ENCODE results near the gene COL1A2. TPM values are rescaled to one million over a fixed set of nuclear protein-coding genes. Genes with fewer than 3 reads are reported as not detected.

COL1A2 gene
- total RNA-seq, 2 donors from 2014 or later, result 67.0 to 228 TPM

DNA sequence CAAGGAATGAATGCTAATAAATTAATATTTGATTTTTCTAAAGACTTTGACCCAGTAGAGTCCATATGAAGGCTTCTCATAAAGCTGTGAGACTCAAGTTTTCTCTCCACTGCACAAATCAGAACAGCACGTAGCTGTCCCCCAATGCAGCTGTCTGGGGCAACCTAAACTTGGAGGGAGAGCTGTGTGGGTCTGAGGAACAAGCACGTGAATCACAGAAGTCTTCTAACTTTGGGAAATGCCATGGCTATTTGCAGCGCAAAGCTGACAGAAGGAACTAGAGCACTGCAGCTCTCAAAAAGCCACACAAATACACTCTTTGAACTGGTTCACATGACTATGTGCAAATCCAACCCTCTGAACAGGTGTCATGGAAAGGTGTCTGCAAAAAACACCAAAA, 47.9 kb downstream of the COL1A2 start:
- no peaks in the 10 kb centered on the region for H3K4me1 ChIP-seq
- H3K9me3 ChIP-seq, result no peaks in the 10 kb centered on the region
- no peaks in the 10 kb centered on the region for H3K36me3 ChIP-seq
- TF ChIP-seq, protein P1, sequence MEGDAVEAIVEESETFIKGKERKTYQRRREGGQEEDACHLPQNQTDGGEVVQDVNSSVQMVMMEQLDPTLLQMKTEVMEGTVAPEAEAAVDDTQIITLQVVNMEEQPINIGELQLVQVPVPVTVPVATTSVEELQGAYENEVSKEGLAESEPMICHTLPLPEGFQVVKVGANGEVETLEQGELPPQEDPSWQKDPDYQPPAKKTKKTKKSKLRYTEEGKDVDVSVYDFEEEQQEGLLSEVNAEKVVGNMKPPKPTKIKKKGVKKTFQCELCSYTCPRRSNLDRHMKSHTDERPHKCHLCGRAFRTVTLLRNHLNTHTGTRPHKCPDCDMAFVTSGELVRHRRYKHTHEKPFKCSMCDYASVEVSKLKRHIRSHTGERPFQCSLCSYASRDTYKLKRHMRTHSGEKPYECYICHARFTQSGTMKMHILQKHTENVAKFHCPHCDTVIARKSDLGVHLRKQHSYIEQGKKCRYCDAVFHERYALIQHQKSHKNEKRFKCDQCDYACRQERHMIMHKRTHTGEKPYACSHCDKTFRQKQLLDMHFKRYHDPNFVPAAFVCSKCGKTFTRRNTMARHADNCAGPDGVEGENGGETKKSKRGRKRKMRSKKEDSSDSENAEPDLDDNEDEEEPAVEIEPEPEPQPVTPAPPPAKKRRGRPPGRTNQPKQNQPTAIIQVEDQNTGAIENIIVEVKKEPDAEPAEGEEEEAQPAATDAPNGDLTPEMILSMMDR (IDR thresholded peaks at IDR 0.05), result no peak
- no peak for DNase-seq (ENCODE audit: low spot score)
- H3K27me3 ChIP-seq, result no peaks in the 10 kb centered on the region
- H3K4me3 ChIP-seq, result no peak overlapping the region
- no peak overlapping the region for H3K27ac ChIP-seq

DNA sequence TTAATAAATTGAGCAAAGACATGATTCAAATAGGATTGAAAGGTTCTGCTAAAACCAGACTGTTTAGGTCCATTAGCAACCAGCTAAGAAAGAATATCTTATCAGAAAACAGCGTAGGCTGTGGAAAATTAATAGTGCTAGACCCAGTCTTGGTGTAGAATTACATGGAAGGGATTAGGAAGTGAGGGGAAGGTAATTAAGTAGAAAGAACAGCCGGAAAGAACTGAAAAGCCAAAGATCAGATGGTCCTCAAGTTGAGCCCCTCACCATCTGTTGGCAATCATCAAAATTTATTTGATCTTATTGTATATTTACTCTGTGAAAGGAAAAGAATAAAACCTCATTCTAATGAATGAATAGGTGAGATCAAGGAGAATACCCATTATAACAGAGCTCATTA, 50.1 kb downstream of the COL1A2 start:
- no peaks in the 10 kb centered on the region for H3K4me1 ChIP-seq
- H3K9me3 ChIP-seq, result peaks cover 0 to 9% of the 10 kb centered on the region in 2 donors
- no peaks in the 10 kb centered on the region for H3K36me3 ChIP-seq
- H3K4me3 ChIP-seq, result no peak overlapping the region
- DNase-seq (ENCODE audit: low spot score), result no peak
- TF ChIP-seq, protein P1 (IDR thresholded peaks at IDR 0.05), result no peak
- H3K27ac ChIP-seq, result no peak overlapping the region
- H3K27me3 ChIP-seq, result no peaks in the 10 kb centered on the region

DNA sequence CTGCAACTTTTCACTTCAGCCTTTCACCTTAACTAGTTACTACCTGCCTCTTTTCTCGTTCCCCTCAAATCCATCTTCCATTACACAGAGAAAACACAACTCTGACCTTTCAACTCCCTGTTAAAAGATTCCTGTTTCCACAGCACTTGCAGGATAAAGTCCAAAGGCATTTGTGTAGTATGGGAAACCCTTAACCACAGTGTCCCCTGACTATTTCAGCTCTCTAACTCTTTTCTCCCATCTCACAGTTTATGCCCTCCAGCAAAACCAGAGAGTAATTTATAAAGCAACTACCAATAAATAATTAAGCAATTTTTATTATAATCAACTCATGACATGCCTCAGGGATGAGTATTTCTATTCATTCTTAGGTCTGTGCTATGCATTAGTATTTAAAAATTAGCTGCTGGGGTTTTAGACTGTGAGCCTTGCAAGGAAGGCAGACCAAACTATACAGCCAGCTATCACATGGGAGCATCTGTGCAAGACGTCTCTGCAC, 51.0 kb downstream of the COL1A2 start:
- no peaks in the 10 kb centered on the region for H3K27me3 ChIP-seq
- no peaks in the 10 kb centered on the region for H3K36me3 ChIP-seq
- H3K9me3 ChIP-seq, result peaks cover 0 to 9% of the 10 kb centered on the region in 2 donors
- no peak overlapping the region for H3K4me3 ChIP-seq
- H3K4me1 ChIP-seq, result peaks cover 0 to 7% of the 10 kb centered on the region in 2 donors
- DNase-seq (ENCODE audit: low spot score), result no peak
- TF ChIP-seq, protein P1 (IDR thresholded peaks at IDR 0.05), result no peak
- H3K27ac ChIP-seq, result no peak overlapping the region

DNA sequence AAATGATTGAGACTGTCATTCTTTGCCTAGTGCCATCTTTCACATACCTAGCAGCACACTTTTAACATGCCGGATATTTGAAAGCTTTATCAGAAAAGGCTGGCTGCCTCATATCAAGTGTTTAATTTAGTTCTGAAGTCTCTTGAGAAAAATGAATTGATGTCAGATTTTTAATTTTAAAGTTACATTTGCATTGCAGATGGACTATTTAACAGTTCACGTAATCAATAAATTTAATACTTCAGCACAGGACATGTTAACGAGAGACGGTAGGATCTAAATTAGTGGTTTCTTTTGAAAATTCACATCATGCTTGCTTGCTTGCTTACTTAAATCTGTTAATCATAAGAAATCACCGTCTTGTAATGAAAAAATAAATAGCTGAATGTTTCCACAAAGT, 51.6 kb downstream of the COL1A2 start:
- TF ChIP-seq, protein P1 (IDR thresholded peaks at IDR 0.05), result no peak
- peaks cover 0 to 9% of the 10 kb centered on the region in 2 donors for H3K9me3 ChIP-seq
- H3K27ac ChIP-seq, result no peak overlapping the region
- no peaks in the 10 kb centered on the region for H3K36me3 ChIP-seq
- H3K4me3 ChIP-seq, result no peak overlapping the region
- H3K27me3 ChIP-seq, result no peaks in the 10 kb centered on the region
- H3K4me1 ChIP-seq, result peaks cover 0 to 8% of the 10 kb centered on the region in 2 donors
- DNase-seq (ENCODE audit: low spot score), result no peak

DNA sequence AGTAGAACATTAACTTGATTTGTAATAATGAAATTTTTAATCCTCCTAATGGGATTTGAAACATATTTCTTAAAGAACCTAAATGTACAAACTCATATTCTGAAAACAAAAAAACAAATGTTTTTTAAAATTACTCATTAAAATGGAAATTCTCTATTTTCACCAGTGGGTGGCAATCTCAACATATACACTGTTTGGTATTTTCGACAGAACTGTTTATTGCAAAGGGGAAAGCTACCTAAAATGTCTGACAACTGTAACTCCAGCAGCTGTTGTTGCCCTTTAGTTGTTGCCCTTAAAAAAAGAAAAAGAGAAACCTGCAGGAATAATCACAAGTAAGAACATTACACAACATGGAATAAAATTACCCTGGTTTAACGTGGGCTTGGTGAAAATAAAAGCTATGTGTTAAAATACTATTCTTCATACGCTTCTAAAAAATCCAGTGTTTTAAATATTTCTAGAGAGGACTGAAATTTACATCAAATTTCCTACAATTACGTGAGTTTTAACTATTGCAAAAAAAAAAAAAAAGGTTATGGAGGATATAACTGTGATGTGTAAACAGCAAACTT, 54.5 kb downstream of the COL1A2 start:
- TF ChIP-seq, protein P1 (IDR thresholded peaks at IDR 0.05), result peak; percentile 28 to 76
- Histone ChIP-seq H3K4me1 (peaks cover 0 to 8% of the 10 kb centered on the region in 2 donors), H3K27me3 (no peaks in the 10 kb centered on the region), H3K4me3 (no peak overlapping the region), H3K36me3 (no peaks in the 10 kb centered on the region), H3K9me3 (peaks cover 0 to 9% of the 10 kb centered on the region in 2 donors), H3K27ac (no peak overlapping the region)
- DNase-seq (ENCODE audit: low spot score), result no peak

Data from right atrium auricular region (tissue), 2 donors.